ENCODE data around the gene MALSU1.

GRCh38 chr7:23293500-23294073, 5.6 kb upstream of the MALSU1 start:
- TF ChIP-seq CTCF (IDR thresholded peaks at IDR 0.05; ENCODE audit: low read depth, low read length) (no peak), EZH2phosphoT487 (IDR thresholded peaks at IDR 0.05; ENCODE audit: low read depth) (no peak)

Data from OCI-LY3 (cell line).